Parathyroid adenoma (tissue), 2 donors: ENCODE data around the gene SWI5.

Experiments used
- H2AFZ ChIP-seq: fragments of 300-600 bp; sonication (generic); one replicate; pipeline ENCODE4 v1.7.0; 2017; ENCODE audit warnings: antibody characterized with exemption, mild to moderate bottlenecking
- H3K27ac ChIP-seq: fragments of 300-600 bp; sonication (generic); one replicate; pipeline ENCODE4 v1.7.0; 2017
- H3K27me3 ChIP-seq: fragments of 300-600 bp; sonication (generic); one replicate; pipeline ENCODE4 v1.7.0; 2017; ENCODE audit warnings: low read length; ENCODE audit not compliant: control insufficient read depth, insufficient read depth
- H3K36me3 ChIP-seq: fragments of 300-600 bp; sonication (generic); one replicate; pipeline ENCODE4 v1.7.0; 2017; ENCODE audit warnings: low read length; ENCODE audit not compliant: control insufficient read depth, insufficient read depth
- H3K4me1 ChIP-seq: fragments of 300-600 bp; sonication (generic); one replicate; pipeline ENCODE4 v1.7.0; 2017; ENCODE audit warnings: control low read depth
- H3K4me2 ChIP-seq: fragments of 300-600 bp; sonication (generic); one replicate; pipeline ENCODE4 v1.7.0; 2017; ENCODE audit warnings: low read length
- H3K4me3 ChIP-seq: fragments of 300-600 bp; sonication (generic); one replicate; pipeline ENCODE4 v1.7.0; 2017; ENCODE audit warnings: low read depth, low read length
- H3K79me2 ChIP-seq: fragments of 300-600 bp; sonication (generic); one replicate; pipeline ENCODE4 v1.7.0; 2017; ENCODE audit warnings: control low read depth
- H3K9ac ChIP-seq: fragments of 300-600 bp; sonication (generic); one replicate; pipeline ENCODE4 v1.7.0; 2017; ENCODE audit warnings: mild to moderate bottlenecking
- H3K9me3 ChIP-seq: fragments of 300-600 bp; sonication (generic); one replicate; pipeline ENCODE4 v1.7.0; 2017; ENCODE audit warnings: low read length; ENCODE audit not compliant: control insufficient read depth
- CTCF ChIP-seq: fragments of 300-600 bp; sonication (generic); IDR thresholded peaks from one replicate; pipeline ENCODE4 v1.7.0; 2017; ENCODE audit warnings: antibody characterized with exemption, mild to moderate bottlenecking
- donor health status: primary hyperparathyroidism.

Gene SWI5

GRCh38 chr9:128233817-128234406, 42.2 kb upstream of the SWI5 start:
- H3K27me3 ChIP-seq = no peaks in the 10 kb centered on the region
- H3K79me2 ChIP-seq = no peaks in the 10 kb centered on the region
- H3K9ac ChIP-seq = no peak overlapping the region
- peak overlapping the region; percentile 28 for H2AFZ ChIP-seq
- H3K27ac ChIP-seq = no peak overlapping the region
- H3K36me3 ChIP-seq = no peaks in the 10 kb centered on the region
- no peaks in the 10 kb centered on the region for H3K9me3 ChIP-seq
- H3K4me3 ChIP-seq = no peak overlapping the region
- no peaks in the 10 kb centered on the region for H3K4me1 ChIP-seq
- no peak overlapping the region for H3K4me2 ChIP-seq
- no peak for TF ChIP-seq CTCF

- Histone ChIP-seq H3K4me3 (no peak overlapping the region), H3K4me1 (no peaks in the 10 kb centered on the region), H3K4me2 (no peak overlapping the region), H3K27me3 (no peaks in the 10 kb centered on the region), H3K9ac (no peak overlapping the region), H3K9me3 (no peaks in the 10 kb centered on the region), H3K36me3 (no peaks in the 10 kb centered on the region), H3K27ac (no peak overlapping the region), H3K79me2 (no peaks in the 10 kb centered on the region), H2AFZ (no peak overlapping the region)
- TF ChIP-seq CTCF = no peak
Observed at GRCh38 chr9:128242124-128242523, 34.0 kb upstream of the SWI5 start.

- Histone ChIP-seq H3K4me1 (no peaks in the 10 kb centered on the region), H3K27ac (no peak overlapping the region)
Observed at GRCh38 chr9:128242828-128243214, 33.3 kb upstream of the SWI5 start.

GRCh38 chr9:128243215-128244018, 32.7 kb upstream of the SWI5 start:
- no peaks in the 10 kb centered on the region for H3K36me3 ChIP-seq
- no peak overlapping the region for H3K4me3 ChIP-seq
- no peaks in the 10 kb centered on the region for H3K9me3 ChIP-seq
- H3K4me2 ChIP-seq = no peak overlapping the region
- H2AFZ ChIP-seq = no peak overlapping the region
- no peak overlapping the region for H3K9ac ChIP-seq
- H3K27me3 ChIP-seq = no peaks in the 10 kb centered on the region
- H3K4me1 ChIP-seq = no peaks in the 10 kb centered on the region
- no peaks in the 10 kb centered on the region for H3K79me2 ChIP-seq
- no peak overlapping the region for H3K27ac ChIP-seq
- no peak for TF ChIP-seq CTCF

More at GRCh38 chr9:128242828-128243214, 33.3 kb upstream of the SWI5 start:
- H3K36me3 ChIP-seq = no peaks in the 10 kb centered on the region
- no peak overlapping the region for H3K4me3 ChIP-seq
- H3K9ac ChIP-seq = no peak overlapping the region
- no peak overlapping the region for H3K4me2 ChIP-seq
- no peaks in the 10 kb centered on the region for H3K79me2 ChIP-seq
- no peak overlapping the region for H2AFZ ChIP-seq
- no peaks in the 10 kb centered on the region for H3K9me3 ChIP-seq
- no peak for TF ChIP-seq CTCF
- no peaks in the 10 kb centered on the region for H3K27me3 ChIP-seq
